H1 (cell line): ENCODE data around the gene CHRNA4. TPM values are rescaled to one million over a fixed set of nuclear protein-coding genes. Genes with fewer than 3 reads are reported as not detected.

Experiments used
- KDM5A ChIP-seq: fragments of 200-600 bp; IDR thresholded peaks from 2 replicates; pipeline ENCODE4 v1.7.1; 2012; ENCODE audit warnings: mild to moderate bottlenecking, low read length, inconsistent platforms, mixed read lengths
- NRF1 ChIP-seq: IDR thresholded peaks from 2 replicates; pipeline ENCODE4 v1.6.1; 2011; ENCODE audit warnings: mild to moderate bottlenecking, low read depth, low read length, improper control_type of control experiment
- SP1 ChIP-seq: IDR thresholded peaks from 2 replicates; pipeline ENCODE4 v1.6.1; 2011; ENCODE audit warnings: low read depth, low read length
- TAF1 ChIP-seq: IDR thresholded peaks from 2 replicates; pipeline ENCODE4 v1.6.1; 2011; ENCODE audit warnings: mild to moderate bottlenecking, low read depth, low read length
- TBP ChIP-seq: IDR thresholded peaks from 2 replicates; pipeline ENCODE4 v1.6.1; 2011; ENCODE audit warnings: low read depth, low read length, improper control_type of control experiment
- polyA plus RNA-seq, 7 experiments: library from polyadenylated mRNA; depleted of rRNA in 3 of 7; stranded (reverse) in 5 of 7; unstranded in 2 of 7; fragments of >200 nt in 5 of 7; fragments of 200-250 nt in 2 of 7; gene quantifications; 1 replicate in 5 of 7; 2 replicates in 1 of 7; 4 replicates in 1 of 7; pipeline versions ENCODE4 v1.2.1 to v1.2.3, GENCODE V29; 2011 to 2013; ENCODE audit warnings: missing spikeins in 2 of 7, mixed read lengths in 2 of 7
- total RNA-seq: library from RNA; stranded (reverse); fragmentation: NEBNext Ultra II Directional; extraction: Animal tissue kit (Norgen Biotek cat#: 25700); gene quantifications from 2 replicates; pipeline ENCODE4 v1.2.1, GENCODE V29; 2021
- TF ChIP-seq, protein P1 (sequence below): fragments of 300-600 bp; sonication (generic); IDR thresholded peaks from 2 replicates; pipeline ENCODE4 v1.7.1; 2012; ENCODE audit warnings: low read length, moderate library complexity, mild to moderate bottlenecking, inconsistent platforms; ENCODE audit not compliant: insufficient replicate concordance

The CHRNA4 gene
- total and polyA plus RNA-seq, 2 of the 8 experiments (the other 6 are each of a cell fraction or from before 2014, with no cell fraction given), result 4.3 to 5.7 TPM

DNA sequence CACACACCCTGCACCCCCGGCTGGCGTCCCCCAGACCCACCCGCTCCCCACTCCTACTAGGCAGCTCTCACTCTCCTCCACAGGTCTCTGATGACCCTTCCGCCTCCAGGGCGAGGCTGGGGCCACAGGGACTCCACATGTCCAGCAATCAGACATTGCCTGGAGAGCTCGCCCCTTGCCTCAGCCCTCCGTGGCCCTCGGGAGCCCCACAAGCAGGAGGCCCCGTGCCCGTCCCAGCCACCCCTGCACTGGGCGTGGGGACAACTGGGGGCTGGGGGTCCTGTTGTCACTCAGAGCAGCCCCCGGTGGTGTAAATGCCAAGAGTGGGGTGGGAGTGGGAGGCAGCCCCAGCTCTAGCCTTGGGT is 66.6 kb downstream of the CHRNA4 start (continued):
- TF ChIP-seq, protein P1, sequence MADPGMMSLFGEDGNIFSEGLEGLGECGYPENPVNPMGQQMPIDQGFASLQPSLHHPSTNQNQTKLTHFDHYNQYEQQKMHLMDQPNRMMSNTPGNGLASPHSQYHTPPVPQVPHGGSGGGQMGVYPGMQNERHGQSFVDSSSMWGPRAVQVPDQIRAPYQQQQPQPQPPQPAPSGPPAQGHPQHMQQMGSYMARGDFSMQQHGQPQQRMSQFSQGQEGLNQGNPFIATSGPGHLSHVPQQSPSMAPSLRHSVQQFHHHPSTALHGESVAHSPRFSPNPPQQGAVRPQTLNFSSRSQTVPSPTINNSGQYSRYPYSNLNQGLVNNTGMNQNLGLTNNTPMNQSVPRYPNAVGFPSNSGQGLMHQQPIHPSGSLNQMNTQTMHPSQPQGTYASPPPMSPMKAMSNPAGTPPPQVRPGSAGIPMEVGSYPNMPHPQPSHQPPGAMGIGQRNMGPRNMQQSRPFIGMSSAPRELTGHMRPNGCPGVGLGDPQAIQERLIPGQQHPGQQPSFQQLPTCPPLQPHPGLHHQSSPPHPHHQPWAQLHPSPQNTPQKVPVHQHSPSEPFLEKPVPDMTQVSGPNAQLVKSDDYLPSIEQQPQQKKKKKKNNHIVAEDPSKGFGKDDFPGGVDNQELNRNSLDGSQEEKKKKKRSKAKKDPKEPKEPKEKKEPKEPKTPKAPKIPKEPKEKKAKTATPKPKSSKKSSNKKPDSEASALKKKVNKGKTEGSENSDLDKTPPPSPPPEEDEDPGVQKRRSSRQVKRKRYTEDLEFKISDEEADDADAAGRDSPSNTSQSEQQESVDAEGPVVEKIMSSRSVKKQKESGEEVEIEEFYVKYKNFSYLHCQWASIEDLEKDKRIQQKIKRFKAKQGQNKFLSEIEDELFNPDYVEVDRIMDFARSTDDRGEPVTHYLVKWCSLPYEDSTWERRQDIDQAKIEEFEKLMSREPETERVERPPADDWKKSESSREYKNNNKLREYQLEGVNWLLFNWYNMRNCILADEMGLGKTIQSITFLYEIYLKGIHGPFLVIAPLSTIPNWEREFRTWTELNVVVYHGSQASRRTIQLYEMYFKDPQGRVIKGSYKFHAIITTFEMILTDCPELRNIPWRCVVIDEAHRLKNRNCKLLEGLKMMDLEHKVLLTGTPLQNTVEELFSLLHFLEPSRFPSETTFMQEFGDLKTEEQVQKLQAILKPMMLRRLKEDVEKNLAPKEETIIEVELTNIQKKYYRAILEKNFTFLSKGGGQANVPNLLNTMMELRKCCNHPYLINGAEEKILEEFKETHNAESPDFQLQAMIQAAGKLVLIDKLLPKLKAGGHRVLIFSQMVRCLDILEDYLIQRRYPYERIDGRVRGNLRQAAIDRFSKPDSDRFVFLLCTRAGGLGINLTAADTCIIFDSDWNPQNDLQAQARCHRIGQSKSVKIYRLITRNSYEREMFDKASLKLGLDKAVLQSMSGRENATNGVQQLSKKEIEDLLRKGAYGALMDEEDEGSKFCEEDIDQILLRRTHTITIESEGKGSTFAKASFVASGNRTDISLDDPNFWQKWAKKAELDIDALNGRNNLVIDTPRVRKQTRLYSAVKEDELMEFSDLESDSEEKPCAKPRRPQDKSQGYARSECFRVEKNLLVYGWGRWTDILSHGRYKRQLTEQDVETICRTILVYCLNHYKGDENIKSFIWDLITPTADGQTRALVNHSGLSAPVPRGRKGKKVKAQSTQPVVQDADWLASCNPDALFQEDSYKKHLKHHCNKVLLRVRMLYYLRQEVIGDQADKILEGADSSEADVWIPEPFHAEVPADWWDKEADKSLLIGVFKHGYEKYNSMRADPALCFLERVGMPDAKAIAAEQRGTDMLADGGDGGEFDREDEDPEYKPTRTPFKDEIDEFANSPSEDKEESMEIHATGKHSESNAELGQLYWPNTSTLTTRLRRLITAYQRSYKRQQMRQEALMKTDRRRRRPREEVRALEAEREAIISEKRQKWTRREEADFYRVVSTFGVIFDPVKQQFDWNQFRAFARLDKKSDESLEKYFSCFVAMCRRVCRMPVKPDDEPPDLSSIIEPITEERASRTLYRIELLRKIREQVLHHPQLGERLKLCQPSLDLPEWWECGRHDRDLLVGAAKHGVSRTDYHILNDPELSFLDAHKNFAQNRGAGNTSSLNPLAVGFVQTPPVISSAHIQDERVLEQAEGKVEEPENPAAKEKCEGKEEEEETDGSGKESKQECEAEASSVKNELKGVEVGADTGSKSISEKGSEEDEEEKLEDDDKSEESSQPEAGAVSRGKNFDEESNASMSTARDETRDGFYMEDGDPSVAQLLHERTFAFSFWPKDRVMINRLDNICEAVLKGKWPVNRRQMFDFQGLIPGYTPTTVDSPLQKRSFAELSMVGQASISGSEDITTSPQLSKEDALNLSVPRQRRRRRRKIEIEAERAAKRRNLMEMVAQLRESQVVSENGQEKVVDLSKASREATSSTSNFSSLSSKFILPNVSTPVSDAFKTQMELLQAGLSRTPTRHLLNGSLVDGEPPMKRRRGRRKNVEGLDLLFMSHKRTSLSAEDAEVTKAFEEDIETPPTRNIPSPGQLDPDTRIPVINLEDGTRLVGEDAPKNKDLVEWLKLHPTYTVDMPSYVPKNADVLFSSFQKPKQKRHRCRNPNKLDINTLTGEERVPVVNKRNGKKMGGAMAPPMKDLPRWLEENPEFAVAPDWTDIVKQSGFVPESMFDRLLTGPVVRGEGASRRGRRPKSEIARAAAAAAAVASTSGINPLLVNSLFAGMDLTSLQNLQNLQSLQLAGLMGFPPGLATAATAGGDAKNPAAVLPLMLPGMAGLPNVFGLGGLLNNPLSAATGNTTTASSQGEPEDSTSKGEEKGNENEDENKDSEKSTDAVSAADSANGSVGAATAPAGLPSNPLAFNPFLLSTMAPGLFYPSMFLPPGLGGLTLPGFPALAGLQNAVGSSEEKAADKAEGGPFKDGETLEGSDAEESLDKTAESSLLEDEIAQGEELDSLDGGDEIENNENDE, result no peak
- TF ChIP-seq SP1 (no peak), KDM5A (no peak), TAF1 (no peak), TBP (no peak), NRF1 (no peak)
- TF ChIP-seq, all 59 proteins: peak for 0
